Chondrocyte (in vitro differentiated cells): ENCODE results near the gene SLC47A2. TPM values are rescaled to one million over a fixed set of nuclear protein-coding genes. Genes with fewer than 3 reads are reported as not detected.

Source experiments
- DNase-seq: peaks from one replicate; pipeline ENCODE4 v3.0.0; 2021; ENCODE audit warnings: mixed read lengths, low spot score
- H3K27ac Mint-ChIP-seq: one replicate; pipeline ENCODE4 v1.8.0; 2021; ENCODE audit warnings: mild to moderate bottlenecking, moderate library complexity, mixed read lengths; ENCODE audit not compliant: unreplicated experiment
- H3K27me3 Mint-ChIP-seq: 2 replicates; pipeline ENCODE4 v1.8.0; 2021; ENCODE audit warnings: low read depth, mixed read lengths
- H3K36me3 Mint-ChIP-seq: 2 replicates; pipeline ENCODE4 v1.8.0; 2021; ENCODE audit warnings: low read depth, mixed read lengths
- H3K4me1 Mint-ChIP-seq: 2 replicates; pipeline ENCODE4 v1.8.0; 2021; ENCODE audit warnings: low read depth, mild to moderate bottlenecking, mixed read lengths
- H3K4me3 Mint-ChIP-seq: one replicate; pipeline ENCODE4 v1.8.0; 2021; ENCODE audit warnings: mild to moderate bottlenecking, moderate library complexity, mixed read lengths; ENCODE audit not compliant: unreplicated experiment
- H3K9me3 Mint-ChIP-seq: 2 replicates; pipeline ENCODE4 v1.8.0; 2021; ENCODE audit warnings: low read depth, mixed read lengths
- CTCF ChIP-seq: fragments of 200-600 bp; sonication (generic); IDR thresholded peaks from 2 replicates; pipeline ENCODE4 v1.5.0; 2021; ENCODE audit warnings: antibody characterized with exemption, mild to moderate bottlenecking, moderate library complexity
- total RNA-seq: library from RNA; stranded (reverse); gene quantifications from 3 replicates; pipeline ENCODE4 v1.2.1, GENCODE V29; 2021

SLC47A2 gene
- total RNA-seq, 1 donor from 2014 or later: not detected

DNA sequence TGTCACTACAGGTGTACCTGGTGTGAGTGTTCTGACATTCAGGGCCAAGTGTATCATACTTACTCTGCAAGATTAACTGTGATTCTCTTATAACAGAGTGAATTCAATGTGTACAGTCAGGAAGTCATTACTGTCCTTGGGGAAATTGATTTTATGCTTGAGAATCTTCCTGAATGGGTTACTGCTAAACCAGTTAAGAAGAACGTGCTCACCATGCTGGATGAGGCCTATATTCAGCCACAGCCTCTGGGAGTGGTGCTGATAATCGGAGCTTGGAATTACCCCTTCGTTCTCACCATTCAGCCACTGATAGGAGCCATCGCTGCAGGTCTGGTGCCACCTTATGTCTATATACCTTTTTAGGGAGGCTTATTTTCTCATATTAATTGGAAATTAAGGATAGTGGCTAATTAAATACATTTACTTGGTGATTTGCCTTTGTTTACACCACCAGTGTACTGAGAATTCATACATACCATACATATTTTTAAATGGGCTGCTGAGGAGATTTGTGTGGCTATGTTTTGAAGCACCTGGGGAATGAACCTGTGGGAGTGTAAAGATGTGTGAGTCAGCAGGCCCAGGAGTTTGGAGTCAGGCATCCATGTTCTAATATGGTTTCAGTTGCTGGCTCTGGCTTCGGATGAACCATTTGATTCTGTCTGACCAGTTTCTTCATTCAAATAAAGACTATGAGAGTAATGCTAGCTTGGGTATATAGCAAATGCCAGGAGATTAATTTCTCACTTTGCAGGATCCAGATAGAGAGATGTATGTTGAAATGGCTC, 64.7 kb downstream of the SLC47A2 start:
- H3K4me3 Mint-ChIP-seq: no peak overlapping the region
- H3K36me3 Mint-ChIP-seq: peaks cover 12% of the 10 kb centered on the region
- H3K9me3 Mint-ChIP-seq: no peaks in the 10 kb centered on the region
- DNase-seq: no peak
- no peaks in the 10 kb centered on the region for H3K27me3 Mint-ChIP-seq
- peaks cover 48% of the 10 kb centered on the region for H3K4me1 Mint-ChIP-seq
- H3K27ac Mint-ChIP-seq: peak overlapping the region; percentile 8
- TF ChIP-seq CTCF: no peak

- Mint-ChIP-seq H3K27me3 (no peaks in the 10 kb centered on the region), H3K36me3 (peaks cover 6% of the 10 kb centered on the region), H3K9me3 (no peaks in the 10 kb centered on the region), H3K4me1 (peaks cover 51% of the 10 kb centered on the region), H3K4me3 (no peak overlapping the region), H3K27ac (peak overlapping the region; percentile 8)
- TF ChIP-seq CTCF: no peak
- no peak for DNase-seq
Observed at GRCh38 chr17:19650826-19651225, 65.6 kb downstream of the SLC47A2 start.

DNA sequence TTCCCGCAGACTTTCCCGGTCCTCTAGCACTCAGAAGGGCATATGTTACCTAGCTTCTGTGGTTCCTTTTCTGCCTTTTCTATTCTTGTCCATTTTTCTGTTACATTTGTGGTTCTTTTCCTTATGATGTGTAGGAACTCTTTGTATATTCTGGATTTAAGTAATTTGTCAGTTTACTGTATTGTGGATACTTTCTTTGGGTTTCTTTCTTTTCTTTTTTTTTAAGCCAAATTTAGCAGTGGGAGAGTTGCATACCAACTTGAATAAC, 67.2 kb downstream of the SLC47A2 start:
- Mint-ChIP-seq H3K4me1 (peaks cover 51% of the 10 kb centered on the region), H3K27ac (peak overlapping the region; percentile 100), H3K36me3 (peaks cover 4% of the 10 kb centered on the region), H3K9me3 (no peaks in the 10 kb centered on the region), H3K27me3 (no peaks in the 10 kb centered on the region), H3K4me3 (peak overlapping the region; percentile 97)
- no peak for TF ChIP-seq CTCF
- DNase-seq: no peak

GRCh38 chr17:19648475-19649273, 67.7 kb downstream of the SLC47A2 start, which contains the start of gene ALDH3A2:
TSS of gene ALDH3A2 (plus strand) at chr17:19648751. CDS start at chr17:19648972, 221 bp downstream.
- TF ChIP-seq CTCF: peak; percentile 68
- peaks cover 3% of the 10 kb centered on the region for H3K36me3 Mint-ChIP-seq
- no peaks in the 10 kb centered on the region for H3K9me3 Mint-ChIP-seq
- H3K27me3 Mint-ChIP-seq: no peaks in the 10 kb centered on the region
- H3K4me1 Mint-ChIP-seq: peaks cover 51% of the 10 kb centered on the region
- H3K27ac Mint-ChIP-seq: peak within 1 kb of the TSS; percentile 100
- peak; percentile 98 for DNase-seq
- H3K4me3 Mint-ChIP-seq: peak within 1 kb of the TSS; percentile 97

DNA sequence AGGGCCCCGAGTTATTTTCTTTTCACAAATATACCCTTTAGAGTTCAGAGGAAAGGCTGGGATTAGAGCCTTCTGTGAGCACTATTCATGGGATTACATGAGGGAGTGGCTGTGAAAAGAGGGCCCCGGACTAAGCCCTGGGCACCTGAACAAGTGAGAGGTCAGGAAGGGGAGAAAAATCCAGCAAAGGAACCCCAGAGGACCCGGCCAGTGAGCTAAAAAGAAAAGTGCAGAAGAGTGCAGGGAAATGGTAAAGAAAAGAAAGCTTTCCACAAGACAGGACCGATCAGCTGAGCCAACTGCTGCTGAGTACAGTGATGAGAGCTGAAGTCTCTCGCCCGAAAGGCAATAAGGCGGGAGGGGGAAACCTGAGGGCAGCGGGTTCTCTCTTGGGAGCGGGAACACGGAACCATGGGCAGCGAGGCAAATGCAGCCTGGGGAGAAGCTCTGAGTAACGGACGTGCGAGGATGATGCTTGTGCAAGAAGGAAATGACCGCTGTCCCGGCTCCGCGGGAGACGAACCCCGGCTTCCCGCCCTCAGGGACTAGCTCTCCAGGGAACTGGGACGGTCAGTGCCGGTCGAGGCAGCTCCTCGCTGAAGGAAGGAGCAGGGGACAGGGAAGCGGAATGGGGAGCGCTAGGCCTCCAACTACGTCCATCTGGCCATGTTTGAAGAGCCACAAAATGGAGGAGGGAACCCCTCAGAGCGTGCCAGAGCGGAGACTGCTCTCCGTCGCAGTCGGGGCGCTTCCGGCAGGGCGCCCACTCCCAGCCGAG, 68.5 kb downstream of the SLC47A2 start:
- peak overlapping the region; percentile 97 for H3K4me3 Mint-ChIP-seq
- no peaks in the 10 kb centered on the region for H3K9me3 Mint-ChIP-seq
- H3K36me3 Mint-ChIP-seq: no peaks in the 10 kb centered on the region
- H3K4me1 Mint-ChIP-seq: peaks cover 51% of the 10 kb centered on the region
- H3K27ac Mint-ChIP-seq: peak overlapping the region; percentile 100
- no peak for TF ChIP-seq CTCF
- peak; percentile 91 for DNase-seq
- H3K27me3 Mint-ChIP-seq: no peaks in the 10 kb centered on the region
